Ramos (cell line): ENCODE results near the gene TMEM179.

Experiments used
- in situ Hi-C: fragments of 300-500 bp; cut with MboI; formaldehyde crosslinking; loops from one replicate; pipeline ENCODE4 v1.14.3; 2022; ENCODE audit warnings: low sequenced_read_pairs; ENCODE audit not compliant: unreplicated experiment

Gene TMEM179

GRCh38 chr14:104601786-104602185 is 2.8 kb downstream of the TMEM179 start:
- in situ Hi-C loops: no loop called here

- in situ Hi-C loops: no loop called here
These were observed 3.8 kb downstream of the TMEM179 start for GRCh38 chr14:104600805-104601204.

GRCh38 chr14:104600141-104600643 is 4.4 kb downstream of the TMEM179 start:
- in situ Hi-C loops: no loop called here

- in situ Hi-C loops: no loop called here
These were observed 5.1 kb downstream of the TMEM179 start for GRCh38 chr14:104599446-104599845.

GRCh38 chr14:104598910-104599273 is 5.7 kb downstream of the TMEM179 start:
- in situ Hi-C loops: no loop called here

GRCh38 chr14:104598039-104598909 is 6.3 kb downstream of the TMEM179 start:
- in situ Hi-C loops: no loop called here

- in situ Hi-C loops: no loop called here
These were observed 7.0 kb downstream of the TMEM179 start for GRCh38 chr14:104597576-104597975.

GRCh38 chr14:104596927-104597351 is 7.6 kb downstream of the TMEM179 start:
- in situ Hi-C loops: no loop called here

- in situ Hi-C loops: no loop called here
These were observed 8.1 kb downstream of the TMEM179 start for GRCh38 chr14:104596451-104596918.

GRCh38 chr14:104595911-104596450 is 8.6 kb downstream of the TMEM179 start:
- in situ Hi-C loops: no loop called here

GRCh38 chr14:104595116-104595675 is 9.4 kb downstream of the TMEM179 start:
- in situ Hi-C loops: no loop called here

- in situ Hi-C loops: no loop called here
These were observed 10.1 kb downstream of the TMEM179 start for GRCh38 chr14:104594310-104595046.

GRCh38 chr14:104593710-104594136 is 10.8 kb downstream of the TMEM179 start:
- in situ Hi-C loops: no loop called here

GRCh38 chr14:104593241-104593701 is 11.3 kb downstream of the TMEM179 start:
- in situ Hi-C loops: no loop called here

- in situ Hi-C loops: no loop called here
These were observed 11.8 kb downstream of the TMEM179 start for GRCh38 chr14:104592785-104593184.

GRCh38 chr14:104592292-104592672 is 12.3 kb downstream of the TMEM179 start:
- in situ Hi-C loops: no loop called here

GRCh38 chr14:104591506-104592291 is 12.9 kb downstream of the TMEM179 start:
- in situ Hi-C loops: no loop called here

- in situ Hi-C loops: no loop called here
These were observed 13.5 kb downstream of the TMEM179 start for GRCh38 chr14:104591031-104591430.

- in situ Hi-C loops: no loop called here
These were observed 14.2 kb downstream of the TMEM179 start for GRCh38 chr14:104590240-104590965.
